Measurements from ENCODE around the gene EFCC1.

Gene EFCC1

GRCh38 chr3:128995737-128996136 lies 5.4 kb upstream of the EFCC1 start:
- no peak for DNase-seq

- DNase-seq: no peak
These were observed 4.9 kb upstream of the EFCC1 start for GRCh38 chr3:128996200-128996599.

GRCh38 chr3:128996726-128997125 lies 4.4 kb upstream of the EFCC1 start:
- no peak for DNase-seq

DNA sequence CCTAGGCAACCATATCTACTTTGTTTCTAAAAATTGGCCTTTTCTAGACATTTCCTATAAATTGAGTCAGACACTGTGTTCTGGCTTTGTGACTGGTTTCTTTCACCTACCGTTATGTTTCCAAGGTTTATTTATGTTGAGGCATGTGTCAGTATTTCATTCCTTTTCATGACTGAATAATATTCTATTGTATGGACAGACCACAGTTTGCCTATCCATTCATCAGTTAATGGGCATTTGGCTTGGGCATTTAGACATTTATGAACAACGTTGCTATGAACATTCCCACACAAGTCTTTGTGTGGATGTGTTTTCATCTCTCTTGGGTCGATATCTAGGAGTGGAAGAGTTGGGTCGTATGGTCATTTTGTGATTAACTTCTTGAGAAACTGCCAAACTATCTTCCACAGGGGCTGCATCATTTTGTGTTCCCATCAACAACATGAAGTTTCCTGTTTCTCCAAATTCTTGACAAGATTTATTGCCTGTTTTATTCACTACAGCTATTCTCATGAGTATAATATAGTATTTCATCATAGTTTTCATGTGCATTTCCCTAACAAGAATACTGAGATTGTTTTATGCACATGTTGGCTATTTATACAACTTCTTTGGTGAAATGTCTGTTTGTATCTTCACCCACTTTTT lies 3.5 kb upstream of the EFCC1 start:
- no peak for DNase-seq

DNA sequence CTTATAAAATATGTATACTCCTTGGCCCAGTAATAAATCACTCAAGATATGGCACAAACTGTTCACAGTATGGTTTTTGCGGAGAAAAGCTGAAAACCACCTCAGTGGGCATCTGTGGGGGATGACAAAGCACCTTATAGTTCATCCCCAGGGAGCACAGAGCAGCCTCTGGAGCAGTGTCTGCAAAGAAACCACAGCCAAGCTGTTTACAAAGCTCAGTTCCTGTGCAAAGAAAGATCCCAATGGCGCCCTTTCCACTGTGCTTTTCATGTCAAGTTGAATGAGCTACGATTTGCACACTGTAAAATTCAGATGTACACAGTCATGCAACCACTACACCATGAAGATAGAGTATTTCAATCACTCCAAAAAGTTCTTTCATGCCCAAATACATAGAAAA lies 2.5 kb upstream of the EFCC1 start:
- no peak for DNase-seq

- no peak for DNase-seq
These were observed 2.0 kb upstream of the EFCC1 start for GRCh38 chr3:128999102-128999501.

GRCh38 chr3:129000742-129001100 lies 383 bp upstream of the EFCC1 start:
- DNase-seq: no peak

- DNase-seq: no peak
These were observed 885 bp downstream of the EFCC1 start for GRCh38 chr3:129001806-129002572.

- no peak for DNase-seq
These were observed 1.8 kb downstream of the EFCC1 start for GRCh38 chr3:129002573-129003569.

DNA sequence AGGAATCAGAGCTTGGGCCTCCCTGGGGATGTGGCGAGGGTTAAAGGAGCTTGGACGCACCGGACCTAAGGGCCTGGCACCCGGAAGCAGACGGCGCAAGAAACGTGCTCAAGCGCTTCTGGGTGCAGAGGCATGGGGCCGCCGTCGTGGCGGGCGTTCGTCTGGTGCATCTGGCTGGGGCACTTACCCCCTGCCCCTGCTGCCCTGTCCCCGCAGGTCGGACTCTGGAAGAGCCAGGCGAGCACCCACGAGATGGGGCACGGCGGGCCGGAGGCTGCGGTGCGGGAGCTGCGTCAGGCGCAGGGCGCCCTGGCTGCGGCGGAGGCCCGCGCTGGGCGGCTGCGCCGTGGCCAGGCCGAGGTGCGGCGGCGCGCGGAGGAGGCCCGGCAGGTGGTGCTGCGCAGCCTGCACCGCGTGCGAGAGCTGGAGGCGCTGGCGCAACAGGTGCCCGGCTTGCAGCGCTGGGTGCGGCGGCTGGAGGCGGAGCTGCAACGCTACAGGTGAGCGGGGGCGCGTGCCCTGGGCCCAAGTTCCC lies 2.5 kb downstream of the EFCC1 start:
- DNase-seq: peak; percentile 6

GRCh38 chr3:129004639-129005295 lies 3.7 kb downstream of the EFCC1 start:
- no peak for DNase-seq

DNA sequence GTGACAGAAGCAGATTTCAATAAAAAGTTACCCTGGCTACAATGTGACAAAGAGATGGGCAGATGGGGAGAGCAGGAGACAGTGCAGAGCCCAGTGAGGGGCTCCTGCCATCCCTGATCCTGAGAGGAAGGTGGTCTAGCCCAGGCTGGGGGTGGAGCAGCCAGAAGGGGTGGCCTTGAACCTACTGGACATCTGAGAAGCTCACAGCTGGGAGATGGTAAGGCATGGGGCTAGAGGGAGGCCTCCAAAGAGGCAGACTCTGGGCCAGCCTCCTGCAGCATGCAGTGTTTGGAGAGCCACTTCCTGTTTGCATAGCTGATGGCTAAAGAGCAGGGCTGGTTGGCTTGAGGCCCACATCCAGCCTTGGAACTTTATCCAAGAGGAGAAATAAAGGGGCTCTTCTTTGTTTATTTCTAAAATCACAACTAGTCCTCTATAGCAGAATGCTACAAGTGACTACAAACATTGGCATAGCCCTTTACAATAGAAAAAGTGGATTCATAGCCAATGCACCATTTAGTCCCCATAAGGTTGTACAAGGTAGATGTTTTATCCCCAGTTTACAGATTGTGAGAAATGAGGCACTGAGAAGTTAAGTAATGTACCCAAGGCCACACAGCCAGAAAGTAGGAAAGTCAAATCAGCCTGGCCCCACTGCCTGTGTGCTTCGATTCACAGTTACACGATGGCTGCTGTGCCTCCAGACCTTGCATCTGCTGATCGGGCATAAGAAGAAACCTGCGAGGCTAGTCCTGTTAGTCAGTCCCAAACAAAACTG lies 4.6 kb downstream of the EFCC1 start:
- no peak for DNase-seq

DNA sequence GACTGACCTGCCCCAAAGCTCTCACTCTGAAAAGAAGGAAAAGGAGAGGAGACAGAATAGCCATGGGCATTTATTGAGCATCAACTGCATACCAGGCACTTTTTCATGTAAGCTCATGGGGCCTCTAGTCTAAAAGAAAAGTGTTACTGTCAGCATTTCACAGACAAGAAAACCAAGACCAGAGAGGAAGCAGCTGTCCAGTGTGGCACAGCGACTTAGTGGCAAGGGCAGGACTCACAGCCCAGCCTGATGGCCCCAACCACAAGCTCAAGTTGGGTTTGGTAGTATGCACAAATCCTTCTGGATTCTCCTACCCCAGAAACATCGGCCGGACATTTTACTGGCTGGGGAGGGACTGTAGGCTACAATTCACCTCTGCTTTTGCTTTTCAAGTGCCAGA lies 5.8 kb downstream of the EFCC1 start:
- DNase-seq: no peak

DNA sequence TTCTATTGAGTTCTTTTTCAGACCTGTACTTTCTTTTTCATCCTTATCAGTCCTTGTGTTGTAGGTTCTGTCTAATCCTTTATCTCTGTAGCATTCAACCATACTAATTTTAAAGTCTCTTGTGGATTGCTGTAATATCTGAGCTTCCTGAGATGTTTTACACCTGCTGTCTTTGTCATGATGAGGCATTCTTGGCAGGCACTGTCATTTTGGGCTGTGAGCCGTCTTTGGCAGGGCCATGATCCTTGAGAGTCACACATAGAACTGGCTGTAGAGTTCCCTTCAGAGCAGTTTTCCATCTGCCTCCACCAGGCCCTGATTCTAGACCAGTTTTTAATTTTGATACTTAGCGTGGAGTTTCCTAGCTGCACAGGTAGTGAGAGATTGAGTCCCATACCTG lies 6.7 kb downstream of the EFCC1 start:
- no peak for DNase-seq

- DNase-seq: no peak
These were observed 8.2 kb downstream of the EFCC1 start for GRCh38 chr3:129009266-129009665.

DNA sequence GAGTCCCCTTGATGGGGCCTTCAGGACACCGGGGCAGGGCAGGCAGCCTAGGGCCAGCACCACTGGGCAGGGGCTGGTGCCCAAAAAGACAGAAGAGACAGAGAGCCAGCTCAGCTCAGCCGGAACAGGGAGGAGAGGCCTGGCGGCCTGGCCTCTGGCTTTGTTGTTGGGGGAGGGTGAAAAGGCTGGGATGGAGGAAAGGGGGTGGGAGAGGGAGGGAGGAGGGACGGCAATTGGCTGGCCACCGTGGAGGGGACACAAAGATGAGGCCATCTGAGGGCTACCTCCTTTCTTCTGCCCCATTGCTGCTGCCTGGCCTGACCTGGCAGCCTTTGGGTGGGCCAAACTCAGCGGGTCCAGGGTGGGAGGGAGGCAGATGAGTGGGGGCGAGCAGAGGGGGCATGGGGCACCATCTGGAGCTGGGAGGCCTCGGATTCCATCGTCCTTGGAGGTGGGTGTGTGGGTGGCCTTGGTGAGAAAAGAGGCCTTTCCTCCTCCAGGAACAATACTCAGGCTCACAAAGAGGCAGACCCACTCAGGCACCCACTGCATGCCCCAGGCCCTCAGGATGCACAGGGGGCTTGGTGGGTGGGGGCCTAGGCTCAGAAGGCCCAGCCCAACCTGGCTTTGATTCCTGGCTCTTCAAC lies 9.3 kb downstream of the EFCC1 start:
- DNase-seq: no peak

DNA sequence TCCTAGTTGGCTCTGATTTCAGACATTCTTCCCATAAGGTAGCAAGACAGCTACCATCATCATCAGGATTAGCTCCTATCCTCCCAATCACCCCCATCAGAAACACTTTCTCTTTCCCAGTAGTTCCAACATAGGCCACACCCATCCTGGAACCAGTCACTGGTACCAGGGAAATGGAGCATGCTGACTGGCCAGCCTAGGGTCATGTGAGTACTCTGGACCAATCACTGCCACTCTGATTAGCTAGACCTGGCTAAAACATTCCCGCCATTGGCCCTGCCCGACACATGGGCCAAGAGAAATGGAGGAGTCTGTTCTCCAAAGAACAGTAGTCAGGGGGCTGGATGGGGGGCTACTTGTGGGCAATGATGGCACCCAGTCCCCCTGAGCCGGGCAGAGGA lies 12.4 kb downstream of the EFCC1 start:
- no peak for DNase-seq

DNA sequence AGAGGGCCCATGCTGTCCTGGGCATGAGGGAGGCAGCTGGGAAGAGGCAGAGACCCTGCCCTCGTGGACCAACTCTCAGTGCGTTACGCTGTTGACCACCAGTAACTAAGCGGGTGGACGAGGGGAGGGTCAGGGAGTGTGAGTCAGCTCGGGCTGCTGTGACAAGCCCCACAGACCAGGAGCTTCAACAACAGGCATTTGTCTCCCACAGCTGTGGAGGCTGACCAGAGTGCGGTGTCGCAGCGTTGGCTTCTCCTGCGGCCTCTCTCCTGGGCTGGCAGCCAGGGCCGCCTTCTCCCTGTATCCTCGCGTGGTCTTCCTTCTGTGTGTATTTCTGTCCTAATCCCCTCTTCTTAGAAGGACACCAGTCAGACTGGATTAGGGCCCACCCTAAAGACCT lies 13.0 kb downstream of the EFCC1 start:
- DNase-seq: no peak

- DNase-seq: no peak
These were observed 13.8 kb downstream of the EFCC1 start for GRCh38 chr3:129014793-129015345.

DNA sequence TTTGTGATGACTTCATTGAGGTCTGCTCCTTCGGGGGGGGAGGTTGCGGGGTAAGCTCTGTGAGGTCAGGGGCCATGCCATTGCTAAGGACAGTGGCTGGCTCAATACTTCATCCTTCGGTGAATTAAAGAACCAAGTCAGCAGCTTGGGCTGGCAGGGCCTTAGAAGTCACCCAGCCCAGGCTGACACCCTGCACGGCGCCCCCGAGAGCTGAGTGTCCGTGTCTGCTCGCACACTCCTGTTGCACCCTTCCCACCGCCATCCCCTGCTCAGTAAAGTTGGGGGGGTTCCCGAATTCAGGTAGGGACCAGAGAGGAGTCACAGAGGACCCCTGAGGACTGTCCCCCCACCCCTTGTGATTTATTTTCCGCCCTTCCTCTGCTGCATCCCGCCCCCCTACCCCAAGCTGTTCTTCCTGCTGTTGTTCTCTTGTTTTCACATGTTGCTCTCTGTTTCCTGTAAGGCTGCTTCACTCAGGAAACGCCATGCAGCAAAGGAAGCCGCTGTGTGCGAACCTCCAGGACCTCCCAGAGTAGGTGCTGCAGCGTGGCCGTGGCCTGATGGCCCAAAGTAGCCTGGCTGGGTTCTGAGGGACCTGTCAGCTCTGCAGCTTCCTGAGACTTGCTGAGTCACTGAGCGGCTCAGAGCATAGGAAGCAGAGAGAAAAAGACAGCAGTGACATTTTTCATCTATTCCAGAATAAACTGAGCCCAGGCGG lies 14.4 kb downstream of the EFCC1 start:
- no peak for DNase-seq

Measured in NCI-H1694 treated with DMSO at 0.1 percent for 48 hours (cell line).